KG1 (cell line): ENCODE measurements around the gene SND1.

Experiments used
- DNase-seq: peaks from one replicate; lab custom pipeline; 2025; lab: John Stamatoyannopoulos, UW

The SND1 gene

DNA sequence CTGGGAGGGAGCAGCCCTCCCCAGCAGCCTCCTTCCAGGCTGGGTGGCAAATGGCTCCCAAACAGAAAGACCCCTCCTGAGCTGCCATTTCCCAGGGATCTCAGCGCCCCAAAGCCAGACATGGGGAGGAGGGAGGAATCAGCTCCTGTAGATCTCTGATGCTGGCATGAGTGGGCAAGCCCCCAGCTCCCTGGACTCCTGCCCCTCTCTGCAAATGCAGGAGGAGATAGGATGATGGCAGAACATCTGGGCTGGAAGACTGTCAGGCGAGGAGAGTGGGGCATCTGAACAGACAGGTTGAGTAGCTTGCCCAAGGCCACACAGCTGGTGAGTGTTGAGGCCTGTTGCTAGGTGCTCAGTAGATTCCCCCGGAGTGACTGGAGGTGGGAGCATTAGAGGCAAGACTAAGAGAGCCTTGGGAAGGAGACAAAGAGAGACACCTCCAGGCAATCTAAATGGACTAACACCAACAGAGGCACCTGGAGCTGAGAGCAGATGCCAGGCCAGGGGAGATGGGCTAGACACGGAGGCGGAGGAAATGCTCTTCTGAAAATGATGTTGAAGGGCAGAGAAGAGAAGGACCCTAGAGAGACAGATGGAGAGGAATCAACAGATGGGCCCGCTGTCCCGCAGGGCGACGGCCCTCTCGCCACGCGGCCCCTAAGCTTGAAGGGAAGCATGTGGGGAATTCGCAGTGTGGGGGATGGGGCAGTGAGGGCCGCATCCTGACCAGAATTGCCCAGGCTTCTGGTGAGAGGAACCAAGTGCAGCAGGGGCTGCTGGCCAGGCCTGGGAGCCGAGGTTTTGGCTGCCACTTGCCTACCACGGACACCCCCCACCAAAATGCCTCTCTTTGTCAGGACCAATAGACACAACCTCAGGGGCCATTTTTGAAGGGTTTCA, 464.1 kb downstream of the SND1 start:
- DNase-seq = no peak

DNA sequence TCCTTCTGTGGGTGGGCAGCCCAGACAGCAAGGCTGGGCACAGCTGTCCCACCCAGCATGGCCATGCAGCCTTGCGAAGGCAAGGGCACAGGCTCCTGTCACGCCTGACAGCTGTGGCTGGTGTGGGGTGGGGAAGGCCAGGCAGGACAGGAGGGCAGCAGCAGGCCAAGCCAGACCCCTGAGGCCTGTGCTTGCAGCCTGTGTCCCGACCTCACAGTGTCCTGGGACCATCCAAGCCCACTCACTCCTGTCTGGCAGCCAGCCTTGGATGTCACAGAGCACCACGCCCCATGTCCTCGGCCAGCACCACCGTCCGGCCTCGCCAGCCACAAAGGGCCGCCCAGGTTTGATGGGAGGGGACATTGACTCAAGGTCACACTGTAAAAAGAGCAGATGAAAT, 464.7 kb downstream of the SND1 start:
- DNase-seq = no peak

DNA sequence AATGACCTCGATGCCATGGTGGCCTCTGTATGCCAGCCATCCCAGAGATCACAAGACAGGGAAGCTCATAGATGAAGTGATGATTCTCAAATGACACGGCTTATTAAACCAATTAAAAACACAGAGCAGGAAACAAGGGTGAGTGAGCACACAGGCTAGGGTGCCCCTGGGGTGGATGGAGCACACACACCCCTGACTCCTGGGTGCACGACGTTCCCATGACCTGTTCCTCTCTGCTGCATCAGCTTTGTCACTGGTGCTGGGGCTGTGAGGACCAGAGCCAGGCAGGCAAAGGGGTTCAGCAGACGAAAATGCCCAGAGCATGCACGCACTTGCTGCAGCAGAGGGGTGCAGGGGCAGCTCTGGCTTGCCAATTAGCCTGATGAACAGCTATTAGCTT, 465.7 kb downstream of the SND1 start:
- DNase-seq = no peak

DNA sequence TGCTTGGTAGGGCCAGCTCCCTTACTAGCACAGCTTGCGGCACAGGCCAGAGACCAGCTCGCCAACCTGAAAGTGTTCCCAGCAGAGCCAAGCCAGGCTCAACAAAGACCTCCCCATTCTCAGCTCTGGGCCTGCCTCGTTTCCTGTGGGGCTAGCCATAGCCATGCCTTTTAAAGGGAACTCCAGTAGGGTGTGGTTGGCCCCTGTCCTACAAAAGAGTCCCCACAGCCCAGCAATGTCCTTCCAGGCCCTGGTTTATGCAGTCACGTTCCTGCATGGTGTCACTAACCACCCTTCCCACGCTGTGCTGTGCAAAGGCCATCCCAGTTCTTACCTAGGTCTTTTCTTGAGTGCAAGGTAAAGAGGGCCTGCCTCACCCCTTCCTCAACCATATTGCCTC, 467.0 kb downstream of the SND1 start:
- DNase-seq = no peak

DNA sequence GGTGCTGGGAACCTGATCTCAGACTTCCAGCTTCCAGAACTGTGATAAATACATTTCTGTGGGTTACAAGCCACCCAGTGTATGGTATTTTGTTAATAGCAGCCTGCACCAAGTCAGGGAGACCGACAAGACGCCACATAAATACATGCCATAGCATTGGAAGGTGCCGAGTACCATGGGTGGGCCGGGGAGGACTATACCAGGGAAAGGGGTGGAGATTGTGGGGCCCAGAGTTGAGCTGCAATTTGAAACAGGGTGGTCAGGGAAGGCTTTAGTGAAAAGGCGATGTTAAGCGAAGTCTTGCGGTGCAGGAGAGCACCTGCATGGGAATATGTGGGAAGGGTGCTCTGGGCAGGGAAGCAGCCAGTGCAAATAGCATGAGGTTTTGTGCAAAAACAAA, 468.1 kb downstream of the SND1 start:
- DNase-seq = no peak

DNA sequence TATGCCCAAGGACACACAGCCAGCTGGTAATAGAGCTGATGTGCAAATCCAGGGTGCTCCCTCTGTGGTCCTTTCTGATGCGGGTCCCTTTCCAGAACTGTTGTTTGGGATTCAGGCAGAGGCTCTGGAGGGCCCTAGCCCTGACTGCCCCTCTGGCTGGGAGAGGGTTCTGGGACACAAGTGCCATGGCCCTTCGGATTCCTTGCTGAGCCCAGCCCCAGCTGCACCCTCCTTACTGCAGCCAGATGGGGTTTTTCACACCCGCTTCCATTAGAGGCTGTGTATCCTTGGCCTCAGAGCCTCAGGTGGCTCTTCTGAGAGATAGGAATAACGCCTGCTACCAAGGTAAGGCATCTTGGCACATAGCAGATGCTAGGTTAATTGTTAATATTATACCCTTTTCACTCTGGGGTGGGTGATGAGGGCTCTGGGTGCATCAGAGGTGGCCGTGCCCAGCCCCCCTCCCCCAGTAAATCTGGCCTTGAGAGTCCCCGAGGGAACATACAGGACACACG, 469.0 kb downstream of the SND1 start:
- DNase-seq = no peak

DNA sequence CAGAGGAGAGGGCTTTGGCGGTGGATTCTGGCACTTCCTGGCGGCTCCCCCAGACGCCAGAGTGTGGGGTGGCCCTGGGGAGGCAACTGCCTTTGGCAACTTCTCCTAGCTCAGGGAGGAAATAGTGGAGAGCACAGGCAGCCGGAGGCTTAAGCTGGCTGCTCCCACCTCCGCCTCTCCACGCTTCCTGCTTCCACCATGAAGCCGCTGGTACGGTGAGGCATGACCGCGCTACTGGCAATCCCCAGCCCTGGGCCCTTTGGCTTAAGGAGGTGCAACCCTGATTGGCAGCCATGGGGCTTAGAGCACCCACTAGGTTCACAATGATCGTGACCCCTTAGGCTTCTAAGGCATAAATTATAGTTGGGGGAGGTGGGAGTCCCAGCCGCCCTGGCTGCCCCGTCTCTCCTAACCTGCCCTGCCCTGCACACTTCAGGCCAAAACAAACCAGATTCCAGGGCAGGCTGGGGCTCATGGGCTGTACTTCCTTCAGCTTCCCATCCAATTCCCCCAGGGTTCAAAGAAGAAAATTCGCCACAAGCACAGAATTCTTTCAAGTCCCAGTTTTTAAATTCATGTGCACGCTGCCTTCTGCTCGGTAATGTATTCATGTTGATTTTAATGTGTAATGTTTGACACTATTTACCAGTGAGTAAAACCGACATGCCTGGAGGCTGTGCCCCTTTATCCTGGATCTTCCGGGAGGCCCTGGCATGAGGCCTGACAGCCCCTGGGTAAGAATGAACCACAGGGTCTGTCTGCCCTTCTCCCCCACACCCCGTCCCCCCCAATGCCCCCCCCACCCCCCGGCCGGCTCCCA, 469.9 kb downstream of the SND1 start:
- DNase-seq = no peak

DNA sequence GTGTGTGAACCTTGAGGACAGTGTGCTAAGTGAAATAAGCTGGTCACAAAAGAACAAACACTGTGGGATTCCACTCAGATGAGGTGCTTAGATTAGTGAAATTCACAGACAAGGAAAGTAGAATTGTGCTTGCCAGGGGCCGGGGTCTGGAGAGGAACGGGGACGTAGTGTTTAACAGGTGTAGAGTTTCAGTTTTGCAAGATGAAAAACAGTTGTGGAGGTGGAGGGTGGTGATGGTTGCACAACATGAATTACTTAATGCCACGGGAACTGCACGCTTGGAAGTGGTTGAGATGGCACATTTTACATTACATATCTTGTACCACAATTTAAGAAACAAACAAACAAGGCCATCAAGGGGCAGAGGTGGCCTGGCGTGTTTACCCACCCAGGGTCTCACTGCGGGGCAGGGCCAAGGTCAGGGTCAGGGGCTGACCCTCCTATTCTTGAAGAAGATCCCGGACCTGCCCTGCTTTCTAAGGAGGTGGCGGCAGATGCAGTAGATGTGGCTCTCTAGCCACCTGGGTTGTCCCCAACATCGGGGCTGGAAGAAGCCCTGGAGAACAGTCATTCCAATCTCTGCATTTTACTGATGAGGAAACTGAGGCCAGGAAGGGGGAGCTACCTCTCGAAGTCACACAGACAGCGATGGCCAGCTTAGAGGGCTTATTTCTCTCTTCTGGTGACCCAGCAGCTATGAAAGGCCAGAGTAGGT, 470.7 kb downstream of the SND1 start:
- no peak for DNase-seq

DNA sequence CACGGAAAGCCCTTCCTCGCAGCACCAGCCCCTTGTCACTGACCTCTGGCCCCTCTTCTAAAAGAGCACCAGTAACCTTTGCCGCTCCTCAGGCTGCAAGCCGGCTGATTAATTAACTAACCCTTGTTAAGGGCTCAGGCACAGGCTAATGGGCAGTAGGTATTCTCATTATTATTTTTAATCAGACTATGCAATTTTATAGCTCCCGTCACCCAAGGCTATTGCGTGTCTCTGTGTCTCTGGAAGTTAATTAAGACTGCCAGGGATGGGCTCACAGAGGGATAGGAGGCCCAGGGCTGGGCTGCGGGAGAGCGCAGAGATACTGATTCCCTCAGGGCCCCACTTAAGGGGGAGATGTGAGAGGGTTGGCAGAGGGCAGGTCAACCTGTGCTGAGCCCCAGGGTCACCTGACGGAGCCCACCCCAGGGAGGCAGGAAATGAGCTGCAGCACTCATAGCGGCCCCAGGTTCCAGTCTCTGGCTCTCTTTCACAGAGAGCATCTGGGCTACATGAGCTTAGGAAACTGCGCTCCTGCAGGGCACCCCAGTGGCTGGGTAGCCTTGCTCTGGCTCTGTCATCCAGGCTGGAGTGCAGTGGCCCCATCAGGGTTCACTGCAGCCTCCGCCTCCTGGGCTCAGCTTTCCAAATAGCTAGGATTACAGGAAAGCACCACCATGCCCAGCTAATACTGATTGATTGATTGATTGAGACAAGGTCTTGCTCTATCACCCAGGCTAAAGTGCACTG, 471.5 kb downstream of the SND1 start:
- DNase-seq = no peak

DNA sequence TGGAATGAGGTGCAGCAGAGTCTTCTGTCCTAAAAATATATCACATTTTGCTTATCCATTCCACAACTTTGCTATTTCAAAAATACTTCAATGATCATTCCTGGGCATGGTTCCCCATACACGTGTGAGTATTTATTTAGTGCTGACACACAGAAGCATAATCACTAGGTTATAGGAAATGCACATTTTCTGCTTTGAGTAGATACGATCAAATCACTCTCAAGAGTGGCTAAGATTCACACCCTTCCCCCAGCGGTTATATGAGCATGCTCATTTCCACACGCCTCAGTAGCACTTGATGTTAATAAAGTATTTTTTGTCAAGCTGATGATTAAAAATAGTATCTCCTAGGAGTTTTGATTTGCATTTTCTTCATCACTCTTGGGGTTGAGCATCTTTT, 472.8 kb downstream of the SND1 start:
- DNase-seq = no peak

DNA sequence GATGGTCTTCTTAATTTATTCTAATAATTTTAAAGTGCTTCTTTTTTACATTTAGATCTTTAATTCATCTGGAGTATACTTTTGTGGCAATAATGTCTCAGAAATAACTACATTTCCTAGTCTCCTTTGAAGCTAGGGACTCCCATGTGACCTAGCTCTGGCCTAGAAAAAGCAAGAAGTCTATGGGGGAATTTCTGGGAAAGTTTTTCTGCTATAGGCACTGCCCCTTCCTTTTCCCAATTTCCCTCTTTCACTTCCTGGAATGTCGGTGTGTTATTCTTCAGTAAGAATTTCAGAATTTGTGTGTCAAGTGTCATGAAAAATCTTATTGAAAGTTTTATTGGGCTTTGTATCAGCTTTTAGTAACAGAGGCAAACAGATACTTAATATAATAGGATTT, 473.8 kb downstream of the SND1 start:
- no peak for DNase-seq

DNA sequence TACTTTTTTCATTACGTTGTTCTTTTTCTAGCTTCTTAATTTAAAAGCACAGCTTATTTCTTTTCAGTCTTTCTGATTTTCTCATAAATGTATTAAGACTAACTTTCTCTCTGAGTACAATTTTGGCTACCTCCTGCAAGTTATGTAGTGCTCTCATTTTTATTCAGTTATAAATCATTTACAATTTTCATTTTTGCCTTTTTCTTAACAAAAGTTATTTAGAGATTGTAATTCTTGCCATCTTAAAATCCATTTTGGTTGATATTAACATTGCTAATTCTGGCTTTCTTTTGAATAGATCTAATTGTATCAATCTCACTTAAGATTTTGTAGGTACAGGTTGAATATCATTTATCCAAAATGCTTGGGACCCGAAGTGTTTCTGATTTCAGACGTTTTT, 476.4 kb downstream of the SND1 start:
- no peak for DNase-seq

DNA sequence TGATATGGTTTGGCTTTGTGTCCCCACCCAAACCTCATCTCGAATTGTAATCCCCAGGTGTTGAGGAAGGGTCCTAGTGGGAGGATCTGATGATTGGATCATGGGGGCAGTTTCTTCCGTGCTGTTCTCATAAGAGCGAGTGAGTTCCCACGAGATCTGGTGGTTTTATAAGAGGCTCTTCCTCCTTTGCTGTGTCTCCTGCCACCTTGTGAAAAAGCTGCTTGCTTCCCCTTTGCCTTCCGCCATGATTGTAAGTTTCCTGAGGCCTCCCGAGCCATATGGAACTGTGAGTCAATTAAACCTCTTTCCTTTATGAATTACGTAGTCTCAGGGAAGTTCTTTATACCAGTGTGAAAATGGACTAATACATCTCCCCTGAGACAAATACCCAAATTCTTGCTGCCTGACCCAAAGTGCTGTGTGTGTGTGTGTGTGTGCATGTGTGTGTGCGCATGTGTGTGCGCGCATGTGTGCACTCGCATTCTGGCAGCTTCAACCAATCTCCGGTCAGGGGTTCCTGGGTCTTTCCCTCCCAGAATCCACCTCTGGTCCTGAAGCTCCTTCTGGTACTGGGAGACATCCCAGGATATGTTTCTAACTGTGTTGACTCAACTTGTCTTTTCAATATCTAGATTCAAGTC, 477.4 kb downstream of the SND1 start:
- DNase-seq = no peak

DNA sequence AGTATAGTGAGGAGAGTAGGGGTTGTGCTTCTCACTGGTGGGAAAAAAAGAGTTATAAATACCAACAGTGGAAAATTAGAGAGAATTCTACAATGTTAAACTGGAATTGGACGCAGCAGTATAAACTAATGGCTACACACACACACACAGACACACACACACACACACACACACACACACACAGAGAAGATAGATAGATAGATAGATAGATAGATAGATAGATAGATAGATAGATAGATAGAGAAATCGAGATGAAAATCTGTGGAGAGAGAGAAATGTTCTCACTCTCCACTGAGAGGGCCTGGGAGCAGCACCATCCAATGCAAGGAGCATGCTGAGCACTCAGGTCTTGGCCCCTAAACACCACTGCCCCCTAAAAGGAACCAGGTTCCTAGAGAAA, 479.1 kb downstream of the SND1 start:
- DNase-seq = no peak

DNA sequence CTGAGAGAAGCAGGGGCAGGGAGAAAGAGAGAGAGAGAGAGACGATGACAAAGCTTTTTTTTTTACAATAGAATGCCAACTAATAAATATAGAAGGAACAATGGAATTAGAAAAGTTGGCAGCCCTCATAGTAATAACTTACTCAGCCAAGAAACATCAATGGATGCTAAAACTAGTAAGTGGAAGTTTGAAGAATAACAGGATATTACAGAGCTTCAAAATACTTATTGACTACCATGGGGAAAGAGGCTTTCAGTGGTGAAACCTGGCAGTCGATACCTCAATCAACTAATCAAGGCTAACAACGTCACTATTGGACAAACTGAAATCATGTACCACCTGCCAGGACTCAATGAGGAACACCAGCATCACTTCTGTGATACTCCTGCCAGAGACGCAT, 479.7 kb downstream of the SND1 start:
- no peak for DNase-seq

DNA sequence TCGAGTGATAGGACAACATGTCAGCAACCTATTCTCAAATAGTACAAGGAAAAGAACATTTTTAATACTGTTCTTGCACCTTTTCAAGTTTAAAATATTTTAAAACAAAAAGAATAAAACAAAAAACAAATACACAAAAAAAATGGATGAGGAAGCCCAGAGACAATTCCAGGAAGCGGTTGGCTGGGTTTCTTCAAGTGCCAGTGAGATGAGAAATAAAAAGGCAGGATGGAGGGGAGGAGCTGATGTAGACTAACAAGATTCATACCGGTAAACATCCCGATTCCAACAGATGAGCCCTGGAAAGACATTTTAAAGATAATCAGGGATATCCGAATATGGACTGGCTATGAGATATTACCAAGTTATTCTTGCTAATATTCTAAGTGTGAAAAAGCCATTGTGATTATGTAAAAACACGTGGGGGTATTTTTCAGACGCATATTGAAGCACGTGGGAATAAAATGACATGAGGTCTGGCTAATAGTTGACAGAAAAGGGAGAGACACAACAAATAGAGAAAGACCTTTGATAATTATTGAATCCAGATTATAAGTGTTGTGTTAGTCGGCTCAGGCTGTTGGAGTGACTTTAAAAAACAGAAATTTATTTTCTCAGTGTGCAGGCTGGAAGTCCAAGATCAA, 480.6 kb downstream of the SND1 start:
- no peak for DNase-seq

DNA sequence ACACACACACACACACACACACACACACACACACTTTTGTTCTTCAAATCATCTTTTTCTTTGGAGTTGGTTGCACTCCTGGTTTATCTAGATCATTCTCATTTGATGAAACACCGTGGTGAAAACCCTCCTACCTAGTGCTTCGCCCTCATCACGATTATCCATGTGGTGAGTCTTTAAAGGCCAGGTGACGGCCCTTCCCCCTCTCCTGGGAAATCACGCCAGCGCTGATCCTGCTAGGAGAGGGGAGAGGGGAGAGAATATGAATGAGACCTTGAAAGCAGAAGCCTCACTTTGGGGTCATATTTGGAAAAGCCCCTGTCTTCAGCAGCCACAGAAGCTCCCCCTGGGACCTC, 483.1 kb downstream of the SND1 start:
- DNase-seq = no peak

DNA sequence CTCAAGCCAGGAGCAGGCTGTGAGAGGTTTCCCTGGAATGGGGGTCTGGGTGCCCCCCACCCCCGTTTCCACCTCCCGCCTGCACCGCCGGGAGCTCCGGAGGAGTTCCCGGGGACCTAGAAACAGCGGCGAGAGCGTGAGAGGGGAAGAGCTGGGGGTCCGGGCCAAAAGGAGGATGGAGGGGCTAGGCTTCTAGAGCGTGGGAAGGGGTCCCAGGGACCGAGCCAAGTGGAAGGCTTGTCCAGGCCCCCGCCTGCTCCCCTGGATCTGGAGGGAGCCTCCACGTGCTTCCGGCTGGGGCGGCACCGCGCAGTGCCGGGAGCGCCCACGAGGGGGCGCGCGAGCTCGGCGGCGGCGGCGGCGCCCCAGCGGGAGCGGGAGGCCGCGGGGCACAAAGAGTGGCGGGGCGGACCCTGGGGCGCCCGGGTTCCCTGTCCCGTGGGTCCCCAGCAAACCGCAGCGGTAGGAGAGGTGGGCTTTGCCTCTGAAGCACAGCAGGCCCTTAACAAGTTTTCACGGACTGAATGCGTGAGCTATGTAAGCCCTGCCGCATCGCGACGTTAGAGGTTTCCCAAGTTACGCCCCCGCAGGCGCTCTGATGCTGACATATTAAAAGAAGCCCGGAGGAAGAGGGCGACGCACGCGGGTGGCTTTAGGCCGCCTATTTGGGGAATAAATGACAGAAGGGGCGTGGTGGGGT, 483.7 kb downstream of the SND1 start:
- no peak for DNase-seq

DNA sequence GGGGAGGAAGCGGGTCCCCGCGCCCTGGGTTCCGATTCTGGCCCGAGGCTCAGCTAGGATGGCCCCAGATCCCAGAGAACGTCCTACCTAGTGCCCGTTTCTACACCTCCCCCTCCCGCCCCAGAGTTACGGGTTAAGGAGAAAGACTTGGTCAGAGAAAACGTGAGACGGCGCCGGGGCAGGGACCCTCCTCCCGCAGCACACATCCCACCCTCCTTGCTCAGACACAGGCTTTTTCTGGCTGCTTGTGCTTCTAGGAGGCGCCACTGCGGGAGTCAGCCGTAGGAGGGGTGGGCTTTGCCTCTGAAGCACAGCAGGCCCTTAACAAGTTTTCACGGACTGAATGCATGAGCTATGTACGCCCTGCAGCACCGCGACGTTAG, 484.2 kb downstream of the SND1 start:
- no peak for DNase-seq

DNA sequence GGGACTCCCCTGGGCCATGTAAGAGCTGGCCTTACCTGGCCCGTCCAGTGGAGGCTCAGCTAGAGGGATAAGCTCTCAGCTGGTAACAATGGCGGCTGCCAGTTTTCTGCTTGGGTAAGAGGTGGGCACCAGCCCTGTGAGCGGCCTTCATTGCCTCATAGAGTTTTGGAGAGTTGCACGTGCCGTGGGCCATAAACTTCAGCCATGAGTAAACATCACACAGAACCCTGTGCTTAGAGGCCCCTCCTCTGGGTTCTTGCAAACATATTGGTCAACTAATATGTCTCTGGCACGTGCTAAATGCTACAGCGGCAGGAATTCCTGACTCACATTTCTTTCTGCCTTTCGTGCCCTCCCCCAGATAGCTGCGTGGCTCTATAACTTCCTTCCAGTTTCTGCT, 485.2 kb downstream of the SND1 start:
- no peak for DNase-seq
